HTERT RPE-1 (cell line): ENCODE measurements around the gene PAQR6.

Experiments used
- in situ Hi-C: fragments of 300-500 bp; cut with MboI; formaldehyde crosslinking; loops from 4 replicates; pipeline ENCODE4 v1.14.3; 2020; ENCODE audit warnings: low sequenced_read_pairs

PAQR6 gene, protein sequence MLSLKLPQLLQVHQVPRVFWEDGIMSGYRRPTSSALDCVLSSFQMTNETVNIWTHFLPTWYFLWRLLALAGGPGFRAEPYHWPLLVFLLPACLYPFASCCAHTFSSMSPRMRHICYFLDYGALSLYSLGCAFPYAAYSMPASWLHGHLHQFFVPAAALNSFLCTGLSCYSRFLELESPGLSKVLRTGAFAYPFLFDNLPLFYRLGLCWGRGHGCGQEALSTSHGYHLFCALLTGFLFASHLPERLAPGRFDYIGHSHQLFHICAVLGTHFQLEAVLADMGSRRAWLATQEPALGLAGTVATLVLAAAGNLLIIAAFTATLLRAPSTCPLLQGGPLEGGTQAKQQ

DNA sequence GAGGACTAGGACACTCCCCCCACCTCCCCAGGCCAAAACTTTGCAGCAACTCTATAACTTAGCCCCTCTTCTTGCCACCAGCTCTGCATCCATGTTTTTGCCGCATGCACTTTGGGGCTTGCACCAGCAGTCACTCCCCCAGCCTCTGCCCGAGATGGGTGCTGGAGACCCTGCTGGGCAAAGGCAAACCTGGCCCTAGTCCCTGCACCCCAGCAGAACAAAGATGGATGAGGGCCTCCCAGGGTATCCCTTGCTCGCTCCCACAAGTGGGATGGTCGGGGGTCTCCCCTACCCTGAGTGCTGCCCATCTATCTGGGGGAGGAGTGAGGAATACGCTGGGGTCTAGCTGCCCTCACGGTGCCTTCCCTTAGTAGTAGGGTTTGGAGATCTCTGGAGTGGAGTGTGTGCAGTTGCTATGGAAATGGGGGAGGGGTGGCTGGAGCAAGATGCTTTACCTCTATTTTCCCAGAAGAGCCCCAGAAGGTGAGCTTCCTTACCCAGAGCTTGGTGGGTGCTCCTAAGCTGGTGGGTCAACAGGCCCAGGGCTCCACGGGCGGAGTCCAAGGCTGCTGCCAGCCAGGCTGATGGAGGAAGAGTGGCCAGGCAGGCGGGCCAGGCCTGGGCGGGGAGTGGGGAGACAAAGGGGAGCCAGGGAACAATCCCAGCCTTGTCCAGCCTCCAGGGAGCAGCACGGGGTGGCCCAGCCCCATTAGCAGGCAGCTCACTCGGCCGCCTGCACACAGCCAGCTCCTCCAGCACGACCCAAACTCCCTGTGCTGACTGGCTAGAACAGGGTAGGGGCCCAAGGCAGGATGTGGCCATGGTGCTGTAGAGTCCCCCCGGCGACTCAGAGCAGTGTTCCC, at the start of gene PAQR6:
TSS of gene PAQR6 (minus strand) at position 597 of the 863 bp plus-strand sequence. CDS start 1,325 bp downstream, outside the sequence.
- in situ Hi-C loops, result no loop called here

DNA sequence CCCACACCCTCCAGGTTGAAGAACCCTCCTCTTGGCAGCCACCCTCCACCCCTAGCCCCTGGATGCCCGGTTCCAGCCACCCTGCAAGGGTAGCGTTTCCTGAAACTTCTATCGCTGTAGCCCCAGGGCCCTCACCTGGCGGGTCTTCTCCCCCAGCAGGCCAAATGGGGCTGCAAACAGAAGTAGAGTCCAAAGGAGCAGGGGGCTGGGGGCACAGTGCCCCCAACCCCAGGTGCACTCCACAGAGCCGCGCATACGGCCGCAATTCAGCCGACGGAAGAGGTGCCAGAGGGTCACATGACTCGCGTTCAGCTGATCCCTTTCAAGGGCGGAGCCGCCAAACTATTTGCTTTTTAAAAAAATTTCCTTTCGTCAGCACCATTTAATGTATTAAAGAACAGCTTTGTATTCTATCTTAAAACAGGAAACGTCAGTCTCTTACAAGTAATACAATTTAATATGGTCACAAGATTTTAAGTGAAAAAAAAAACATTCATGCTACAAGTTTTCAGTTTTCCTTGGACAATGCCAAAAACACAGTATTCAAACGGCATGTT, 47.6 kb upstream of the PAQR6 start, which contains the start of gene GLMP:
TSS of gene GLMP (minus strand) at position 289 of the 557 bp plus-strand sequence. CDS start at position 255, 34 bp downstream.
- in situ Hi-C loops, result no loop called here

DNA sequence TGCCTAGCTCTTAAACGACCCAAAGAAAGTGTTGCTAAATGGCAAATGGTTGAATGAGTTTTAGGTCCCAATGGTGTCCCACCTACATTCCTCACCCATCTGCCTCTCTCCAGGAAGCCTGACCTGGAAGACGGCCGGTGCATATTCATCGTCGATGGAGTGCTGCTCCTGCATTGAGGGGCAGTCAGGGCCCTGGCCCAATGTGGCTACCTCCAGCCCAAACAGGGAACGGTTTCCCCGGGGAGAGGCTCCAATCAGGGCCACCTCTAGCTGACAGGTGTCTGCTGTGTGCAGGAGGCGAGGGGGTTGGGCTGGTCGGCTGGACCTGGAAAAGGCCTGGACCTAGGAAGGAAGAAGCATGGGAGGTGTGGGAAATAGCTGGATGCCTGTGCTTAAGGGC, 46.0 kb upstream of the PAQR6 start:
- in situ Hi-C loops, result no loop called here

DNA sequence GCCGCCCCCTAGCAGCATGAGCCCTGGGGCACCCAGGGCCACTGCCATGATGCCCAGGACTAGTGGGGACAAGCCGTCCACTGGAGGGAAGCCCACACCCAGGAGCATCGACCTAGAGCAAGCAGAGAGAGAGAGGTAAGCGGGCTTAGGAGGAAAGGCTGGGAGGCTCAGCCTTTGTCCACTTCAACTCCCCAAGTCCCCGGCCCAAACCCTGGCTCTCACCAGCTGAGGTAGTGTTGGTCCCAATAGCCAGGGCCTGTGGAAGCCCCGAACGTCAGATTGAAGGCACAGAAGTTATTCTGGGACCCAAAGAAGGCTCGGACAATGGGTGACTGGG, 45.2 kb upstream of the PAQR6 start:
- in situ Hi-C loops, result no loop called here

DNA sequence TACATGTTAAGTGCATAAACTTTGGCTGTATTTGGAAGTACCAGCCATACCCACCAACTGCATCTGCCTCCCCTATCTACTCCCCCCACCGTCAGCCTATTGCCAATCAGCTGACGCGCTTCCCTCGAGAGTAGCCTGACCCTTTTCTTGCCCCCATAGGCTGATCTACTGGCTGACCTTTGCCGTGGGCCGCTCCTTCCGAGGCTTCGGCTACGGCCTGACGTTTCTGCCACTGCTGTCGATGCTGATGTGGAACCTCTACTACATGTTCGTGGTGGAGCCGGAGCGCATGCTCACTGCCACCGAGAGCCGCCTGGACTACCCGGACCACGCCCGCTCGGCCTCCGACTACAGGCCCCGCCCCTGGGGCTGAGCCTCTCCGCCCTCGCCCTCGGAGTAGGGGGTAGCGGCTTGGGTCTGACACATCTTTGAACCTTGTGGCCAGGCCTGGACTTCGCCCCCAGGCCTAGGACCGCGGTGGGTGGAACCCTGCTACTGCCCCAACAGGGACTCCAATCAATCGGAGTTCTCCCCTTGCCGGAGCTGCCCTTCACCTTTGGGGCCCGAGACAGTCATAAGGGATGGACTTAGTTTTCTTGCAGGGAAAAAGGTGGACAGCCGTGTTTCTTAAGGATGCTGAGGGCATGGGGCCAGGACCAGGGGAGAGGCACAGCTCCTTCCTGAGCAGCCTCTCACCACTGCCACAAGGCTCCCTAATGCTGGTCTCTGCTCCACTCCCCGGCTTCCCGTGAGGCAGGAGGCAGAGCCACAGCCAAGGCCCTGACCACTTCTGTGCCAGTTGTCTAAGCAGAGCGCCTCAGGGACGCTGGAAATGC, 43.6 kb upstream of the PAQR6 start:
- in situ Hi-C loops, result no loop called here

DNA sequence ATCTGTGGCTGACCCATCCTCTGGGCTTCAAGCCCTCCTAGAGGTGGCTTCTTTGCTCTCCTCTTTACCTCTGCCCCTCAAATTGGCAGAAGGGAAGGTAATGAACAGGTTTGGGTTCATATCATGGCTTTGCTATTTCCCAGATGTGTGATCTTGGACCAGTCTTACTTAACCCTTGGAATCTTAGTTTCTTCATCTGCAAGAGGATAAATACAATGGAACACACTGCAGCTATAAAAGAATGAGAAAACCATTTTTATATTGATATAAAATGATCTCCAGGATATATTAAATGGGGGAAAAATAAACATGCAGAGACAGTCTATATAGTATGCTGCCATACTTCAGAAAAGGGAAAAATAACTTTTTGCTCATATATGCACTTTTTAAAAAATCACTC, 42.0 kb upstream of the PAQR6 start:
- in situ Hi-C loops, result no loop called here

DNA sequence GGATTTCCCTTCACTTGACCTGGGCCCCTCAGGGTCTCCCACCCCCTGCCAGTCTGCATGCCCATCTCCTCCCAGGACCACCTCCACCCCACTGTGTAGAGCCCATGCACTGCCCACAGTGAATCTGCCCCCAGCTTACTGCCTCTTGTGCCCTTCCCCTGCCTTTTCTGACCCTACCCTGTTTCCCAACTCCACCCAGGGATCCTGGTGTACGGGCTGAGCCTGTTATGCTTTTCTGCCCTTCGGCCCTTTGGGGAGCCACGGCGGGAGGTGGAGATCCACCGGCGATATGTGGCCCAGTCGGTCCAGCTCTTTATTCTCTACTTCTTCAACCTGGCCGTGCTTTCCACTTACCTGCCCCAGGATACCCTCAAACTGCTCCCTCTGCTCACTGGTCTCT, 38.2 kb upstream of the PAQR6 start:
- in situ Hi-C loops, result no loop called here

DNA sequence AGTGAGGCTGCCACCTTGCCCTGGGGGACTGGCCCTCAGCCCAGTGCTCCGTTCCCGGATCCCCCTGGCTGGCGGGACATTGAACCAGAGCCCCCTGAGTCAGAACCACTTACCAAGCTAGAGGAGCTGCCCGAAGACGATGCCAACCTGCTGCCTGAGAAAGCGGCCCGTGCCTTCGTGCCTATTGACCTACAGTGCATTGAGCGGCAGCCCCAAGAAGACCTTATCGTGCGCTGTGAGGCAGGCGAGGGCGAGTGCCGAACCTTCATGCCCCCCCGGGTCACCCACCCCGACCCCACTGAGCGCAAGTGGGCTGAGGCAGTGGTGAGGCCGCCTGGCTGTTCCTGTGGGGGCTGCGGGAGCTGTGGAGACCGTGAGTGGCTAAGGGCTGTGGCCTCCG, 37.6 kb upstream of the PAQR6 start:
- in situ Hi-C loops, result no loop called here

DNA sequence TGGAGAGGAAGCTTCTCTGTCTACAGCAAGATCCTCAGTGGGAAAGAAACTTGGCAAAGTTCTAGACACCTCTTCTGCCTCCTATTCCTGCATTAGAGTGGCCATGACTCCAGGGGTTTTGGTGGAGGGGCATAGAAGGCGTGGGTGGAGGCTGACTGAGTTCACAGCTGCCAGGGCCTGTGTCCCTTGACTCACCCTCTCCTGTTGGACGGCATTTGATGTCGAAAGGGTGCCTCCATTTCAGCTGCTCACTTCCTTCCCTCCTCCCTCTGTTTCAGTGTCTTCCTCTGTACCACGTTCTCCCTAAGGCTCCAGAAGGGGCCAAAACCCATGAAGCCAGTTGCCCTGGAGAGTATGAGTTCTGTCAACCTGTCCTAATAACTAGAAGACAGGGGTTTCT, 36.9 kb upstream of the PAQR6 start:
- in situ Hi-C loops, result no loop called here

DNA sequence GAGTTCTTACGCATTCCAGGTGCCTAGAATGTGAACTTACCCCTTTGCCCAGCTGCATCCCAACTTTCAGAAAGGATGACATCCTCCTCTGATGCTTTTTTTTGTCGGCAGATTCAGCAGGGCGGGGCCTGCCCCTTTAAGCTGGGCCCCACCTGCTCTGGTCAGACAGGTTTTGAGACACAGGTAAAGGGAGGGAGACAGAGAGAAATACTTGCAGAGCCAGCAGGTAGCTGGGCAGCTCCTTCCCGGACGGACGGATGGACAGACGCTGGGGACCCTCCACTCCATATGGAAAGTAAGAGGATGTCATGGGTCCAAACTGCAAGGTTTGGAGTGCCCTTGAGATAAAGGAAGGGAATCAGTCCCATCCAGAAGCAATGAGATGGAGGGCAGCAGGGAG, 36.3 kb upstream of the PAQR6 start, which contains the start of gene TMEM79:
TSS of gene TMEM79 (plus strand) at position 214 of the 400 bp plus-strand sequence. CDS start 902 bp downstream, outside the sequence.
- in situ Hi-C loops, result no loop called here

DNA sequence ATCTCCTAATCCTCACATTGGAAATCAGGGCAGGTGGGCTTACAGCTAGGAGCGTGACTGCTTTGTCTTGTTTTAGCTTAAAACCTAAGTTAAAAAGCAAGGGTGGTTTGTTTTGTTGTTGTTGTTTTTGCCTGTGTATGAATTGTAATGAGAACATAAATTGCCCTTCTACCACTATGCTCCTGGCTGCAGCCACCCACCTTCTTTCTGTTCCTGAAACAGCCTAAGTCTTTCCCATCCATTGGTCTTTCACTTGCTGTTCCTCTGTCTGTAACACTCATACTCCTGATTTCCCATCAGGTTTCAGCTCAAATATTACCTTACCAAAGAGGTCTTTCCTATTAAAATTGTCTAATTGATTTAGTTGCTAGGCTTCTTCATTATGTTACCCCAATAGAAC, 35.7 kb upstream of the PAQR6 start:
- in situ Hi-C loops, result no loop called here

DNA sequence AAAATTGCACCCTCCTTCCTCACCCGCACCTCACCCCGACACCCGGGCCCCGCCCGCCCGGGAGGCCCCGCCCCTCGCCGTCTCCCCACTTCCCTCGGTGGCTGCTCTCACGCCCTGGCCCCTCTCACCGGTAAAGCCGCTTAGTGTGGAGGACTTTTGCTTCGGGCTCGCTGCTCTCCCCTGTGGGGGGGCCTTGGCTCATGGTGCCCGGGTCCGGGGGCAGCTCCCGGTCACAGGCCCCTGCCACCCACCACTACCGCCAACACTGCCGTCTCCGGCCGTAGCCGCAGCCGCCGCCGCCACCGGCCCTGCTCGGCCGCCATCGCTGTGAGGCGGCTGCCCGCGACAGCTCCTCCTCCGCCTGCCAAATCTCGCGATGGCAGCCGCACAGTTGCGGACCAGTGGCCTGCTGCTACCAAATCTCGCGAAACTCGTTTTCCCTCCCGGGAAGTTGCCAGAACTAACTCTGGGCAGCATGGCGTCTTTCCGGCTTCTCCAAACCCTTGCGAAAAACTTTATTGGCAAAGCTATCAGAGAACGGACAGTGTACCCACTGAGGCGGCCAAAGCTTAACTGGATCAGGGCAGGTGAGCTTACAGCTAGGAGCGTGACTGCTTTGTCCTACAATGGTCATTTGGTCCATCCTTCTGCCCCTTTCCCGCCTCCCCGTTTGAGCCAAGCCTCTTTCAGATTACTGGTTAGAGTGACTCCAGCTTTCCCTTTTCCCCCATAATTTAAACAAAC, 34.8 kb upstream of the PAQR6 start, which contains the start of gene SMG5:
TSS of gene SMG5 (minus strand) at position 347 of the 744 bp plus-strand sequence. CDS start at position 202, 145 bp downstream.
- in situ Hi-C loops, result no loop called here

DNA sequence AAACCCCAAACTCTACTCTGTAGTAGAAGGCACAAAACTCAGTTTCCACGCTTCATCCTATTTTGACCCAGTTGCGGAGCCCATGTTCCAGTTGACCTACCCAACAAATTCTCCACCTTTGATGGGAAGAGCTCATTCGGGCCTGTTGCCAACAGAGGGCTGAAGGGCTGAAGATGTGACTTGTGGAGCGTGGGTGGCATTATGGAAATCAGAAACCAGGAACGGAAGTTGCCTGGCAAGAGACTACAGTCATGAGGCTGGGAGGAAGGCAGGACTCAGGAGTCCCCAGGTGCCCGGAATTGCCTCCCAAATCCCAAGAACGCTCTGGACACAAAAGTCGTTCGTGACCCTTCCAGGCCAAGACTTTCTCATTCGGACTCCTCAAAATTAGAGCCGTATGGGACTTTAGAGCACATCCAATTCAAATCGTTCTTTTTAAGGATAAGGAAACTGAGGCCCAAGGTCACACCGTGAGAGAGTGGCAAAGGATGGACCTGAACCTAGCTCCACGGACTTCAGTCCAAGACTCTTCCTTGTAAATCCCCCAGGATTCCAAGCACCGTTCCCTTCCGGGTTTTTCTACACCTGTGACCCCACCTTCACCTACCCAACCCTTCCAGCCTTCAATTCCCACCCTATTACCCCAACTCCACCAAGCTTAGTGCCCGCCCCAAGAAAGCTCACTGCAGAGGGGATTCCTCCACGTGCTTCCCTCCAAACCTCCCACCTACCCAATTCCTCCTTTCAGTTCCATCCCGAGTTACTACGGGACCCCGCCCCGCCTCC, 34.0 kb upstream of the PAQR6 start:
- in situ Hi-C loops, result no loop called here

DNA sequence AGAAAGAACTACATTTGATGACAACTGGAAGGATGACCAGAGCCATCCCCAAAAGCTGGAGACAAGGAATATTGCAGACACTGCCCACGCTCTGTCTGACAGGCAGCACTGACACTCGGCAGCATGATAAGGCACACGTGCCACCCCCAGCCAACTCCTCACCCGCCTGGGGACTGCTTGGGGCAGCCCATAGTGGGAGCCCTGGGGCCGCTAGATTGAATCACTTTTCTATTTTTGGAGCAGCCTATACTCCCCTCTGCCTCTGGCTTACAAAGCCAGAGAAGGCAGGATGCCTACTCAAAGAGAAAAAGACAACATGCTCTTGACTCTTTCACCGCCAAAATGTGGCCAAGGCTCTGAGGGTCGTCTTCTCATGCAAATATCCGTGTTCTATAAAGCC, 33.4 kb upstream of the PAQR6 start:
- in situ Hi-C loops, result no loop called here

DNA sequence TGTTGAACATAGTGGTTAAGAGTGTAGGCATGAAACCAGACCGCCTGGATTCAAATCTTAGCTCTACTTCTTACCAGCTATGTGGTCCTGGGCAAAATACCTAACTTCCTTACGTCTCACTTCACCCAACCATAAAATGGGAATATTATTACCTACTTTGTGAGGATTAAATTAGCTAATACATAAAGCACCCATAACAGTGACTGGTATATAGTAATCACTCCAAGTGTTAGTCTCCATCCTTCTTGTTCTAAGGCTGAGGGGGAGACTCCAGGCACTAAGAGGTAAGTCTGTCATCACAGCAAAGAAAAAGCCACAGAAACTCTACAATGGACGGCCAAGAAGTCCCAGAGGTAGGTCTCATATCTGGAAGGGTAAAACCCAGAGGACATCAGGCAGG, 32.0 kb upstream of the PAQR6 start:
- in situ Hi-C loops, result no loop called here

DNA sequence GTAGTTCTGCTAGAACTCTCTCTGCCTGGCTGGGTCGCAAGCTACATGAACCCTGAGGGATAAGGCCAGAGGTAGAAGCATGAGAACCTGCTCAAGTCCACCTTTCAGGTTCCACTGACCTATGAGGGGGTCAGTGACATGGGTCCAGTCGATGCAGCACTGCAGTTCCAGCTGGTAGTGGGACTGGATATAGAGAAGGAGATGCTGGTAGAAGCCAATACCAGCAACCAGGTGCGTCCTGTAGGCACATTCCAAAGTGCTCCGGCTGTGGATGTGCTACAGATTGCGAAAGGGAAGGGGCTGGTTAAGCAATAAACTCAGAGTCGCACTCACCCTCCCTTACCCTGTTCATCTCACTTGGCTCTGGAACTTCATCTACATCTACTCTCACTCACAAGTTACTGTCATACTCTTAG, 29.1 kb upstream of the PAQR6 start:
- in situ Hi-C loops, result no loop called here

DNA sequence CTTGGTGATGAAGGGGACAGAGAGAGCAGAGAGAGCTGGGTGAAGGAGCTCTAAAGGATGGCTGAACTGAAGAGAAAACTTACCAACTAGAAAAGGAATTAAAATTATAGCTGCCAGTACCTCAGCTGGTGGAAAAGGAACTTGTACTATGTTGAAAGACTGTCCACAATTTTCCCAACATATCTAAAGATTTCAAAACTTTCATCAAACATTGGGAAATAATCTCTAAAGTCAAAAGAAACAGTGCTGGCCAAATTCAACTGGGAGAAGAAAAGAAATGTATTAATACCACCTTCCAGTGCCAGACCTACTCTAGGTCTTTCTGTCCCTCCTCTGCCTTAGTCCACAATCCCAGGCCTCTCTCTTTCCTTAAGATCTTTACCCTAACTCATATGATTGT, 28.7 kb upstream of the PAQR6 start:
- in situ Hi-C loops, result no loop called here

DNA sequence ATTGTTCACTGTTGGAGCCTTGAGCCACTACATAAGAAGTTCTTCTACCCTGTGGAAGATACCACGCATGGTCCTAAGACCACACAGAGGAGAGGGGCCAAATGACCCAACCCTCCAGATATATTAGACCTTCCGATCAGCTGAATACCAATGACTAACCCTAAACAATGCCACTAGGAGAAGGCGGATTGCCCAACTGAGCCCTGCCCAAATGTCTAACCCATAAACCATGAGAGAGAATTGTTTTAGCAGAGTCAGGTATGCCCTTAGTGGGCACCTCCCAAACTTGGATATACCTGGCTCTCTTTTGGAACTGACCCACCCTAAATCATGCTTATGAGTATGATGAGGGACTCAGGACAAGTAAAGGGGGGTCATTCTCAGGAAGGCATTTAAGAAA, 22.5 kb upstream of the PAQR6 start:
- in situ Hi-C loops, result no loop called here

DNA sequence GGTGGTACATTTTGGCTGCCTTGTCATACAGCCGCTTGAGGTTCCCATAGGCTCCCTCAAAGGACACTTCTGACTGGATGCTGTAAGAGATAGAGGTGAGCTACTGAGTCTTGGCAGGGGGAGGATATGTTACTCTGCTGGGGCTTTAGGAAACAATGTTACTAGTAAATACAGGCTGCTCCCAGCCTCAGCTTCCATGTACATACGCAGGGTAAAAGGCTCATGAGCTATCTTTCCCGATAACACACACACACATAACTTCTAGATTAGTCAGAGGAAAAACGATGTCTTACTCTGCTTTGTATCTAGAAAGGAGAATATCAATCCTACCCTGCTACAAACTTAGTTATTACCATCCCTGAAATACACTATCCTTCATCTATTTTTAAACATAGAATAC, 20.5 kb upstream of the PAQR6 start:
- in situ Hi-C loops, result no loop called here
